GM08714 (cell line): ENCODE data around the gene PRRG1.
"Not testable (repeated sequence)": the region's sequence is repeated elsewhere in the genome, so short reads cannot be mapped to it uniquely, and the experiment has no call there.

Experiments
- H3K4me3 ChIP-seq: fragments of 200-500 bp; sonication (Bioruptor generic); 2 replicates; pipeline ENCODE4 v1.5.1; 2014; ENCODE audit warnings: mild to moderate bottlenecking, low read length, inconsistent platforms
- ZNF274 ChIP-seq: IDR thresholded peaks from 2 replicates; pipeline ENCODE4 v1.6.1; 2012; ENCODE audit warnings: mild to moderate bottlenecking, low read depth, low read length

Gene PRRG1

DNA sequence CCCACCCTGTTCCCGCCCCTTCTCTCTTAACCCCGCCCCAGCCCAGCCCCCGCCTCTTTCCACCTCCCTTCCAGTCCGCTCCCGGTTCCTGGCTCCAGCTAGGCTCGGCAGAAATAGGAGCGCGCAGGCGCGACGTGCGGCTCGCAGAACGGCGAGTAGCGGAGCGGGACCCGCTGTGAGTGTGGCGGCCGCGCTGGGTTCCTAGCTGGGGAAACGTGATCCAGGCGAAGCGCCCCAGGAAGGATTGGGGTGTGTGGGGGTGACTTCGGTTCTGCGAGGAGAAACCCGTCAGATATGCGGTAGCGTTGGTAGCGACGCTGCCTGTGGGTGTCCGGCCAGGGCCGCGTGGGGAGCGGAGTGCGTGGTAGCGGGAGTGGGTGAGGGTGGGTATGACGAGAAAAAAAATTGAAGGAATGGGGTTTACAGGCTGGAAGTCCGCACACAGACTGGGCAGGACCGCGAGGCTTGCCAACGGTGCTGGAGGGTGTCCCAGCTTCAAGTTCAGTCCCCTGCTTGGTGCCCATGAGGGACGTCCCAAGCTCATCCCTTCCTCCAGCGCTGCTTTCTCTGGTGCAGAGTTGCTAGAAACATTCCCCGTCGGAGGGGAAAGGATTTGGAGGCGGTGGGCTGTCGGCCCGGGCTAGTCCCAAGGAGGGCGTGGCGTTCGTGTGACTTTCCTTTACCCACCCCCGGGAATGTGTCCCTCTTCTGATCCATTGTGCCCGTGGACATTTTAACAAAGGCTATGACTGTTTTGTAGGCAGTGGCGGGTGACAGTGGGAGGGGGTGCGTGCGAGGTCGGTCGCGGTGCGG lies at the start of gene PRRG1:
Gene PRRG1 (plus strand): TSS at position 144 of the 813 bp plus-strand sequence. CDS start 56,886 bp downstream, outside the sequence.
- TF ChIP-seq ZNF274, result no peak
- H3K4me3 ChIP-seq, result no peak within 1 kb of the TSS; the same call in 1 of the 2 replicates

DNA sequence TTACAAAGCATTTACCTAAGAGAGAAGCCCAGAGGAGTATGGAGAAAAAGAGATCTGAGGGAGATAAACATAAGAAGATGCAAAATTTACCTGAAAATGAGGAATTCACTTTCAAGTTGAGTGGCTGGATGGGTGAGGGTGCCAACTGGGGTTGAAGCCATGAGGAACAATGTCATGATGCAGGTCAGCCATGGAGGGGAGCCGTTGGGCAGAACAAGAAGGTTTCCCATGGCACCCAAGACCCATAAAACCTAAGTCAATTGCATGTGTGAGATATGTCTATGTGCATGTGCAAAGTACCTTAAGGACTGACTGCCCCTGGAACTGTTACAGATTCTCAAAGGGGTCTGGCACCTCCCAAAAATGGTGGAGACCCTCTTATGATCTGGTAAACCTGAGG lies 46.6 kb upstream of the PRRG1 start:
- H3K4me3 ChIP-seq, result no peak overlapping the region
- no peak for TF ChIP-seq ZNF274

DNA sequence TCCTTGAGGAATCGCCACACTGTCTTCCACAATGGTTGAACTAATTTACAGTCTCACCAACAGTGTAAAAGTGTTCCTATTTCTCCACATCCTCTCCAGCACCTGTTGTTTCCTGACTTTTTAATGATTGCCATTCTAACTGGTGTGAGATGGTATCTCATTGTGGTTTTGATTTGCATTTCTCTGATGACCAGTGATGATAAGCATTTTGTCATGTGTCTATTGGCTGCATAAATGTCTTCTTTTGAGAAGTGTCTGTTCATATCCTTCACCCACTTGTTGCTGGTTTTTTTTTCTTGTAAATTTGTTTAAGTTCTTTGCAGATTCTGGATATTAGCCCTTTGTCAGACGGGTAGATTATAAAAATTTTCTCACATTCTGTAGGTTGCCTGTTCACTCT lies 43.9 kb upstream of the PRRG1 start:
- H3K4me3 ChIP-seq, result not testable (repeated sequence)

DNA sequence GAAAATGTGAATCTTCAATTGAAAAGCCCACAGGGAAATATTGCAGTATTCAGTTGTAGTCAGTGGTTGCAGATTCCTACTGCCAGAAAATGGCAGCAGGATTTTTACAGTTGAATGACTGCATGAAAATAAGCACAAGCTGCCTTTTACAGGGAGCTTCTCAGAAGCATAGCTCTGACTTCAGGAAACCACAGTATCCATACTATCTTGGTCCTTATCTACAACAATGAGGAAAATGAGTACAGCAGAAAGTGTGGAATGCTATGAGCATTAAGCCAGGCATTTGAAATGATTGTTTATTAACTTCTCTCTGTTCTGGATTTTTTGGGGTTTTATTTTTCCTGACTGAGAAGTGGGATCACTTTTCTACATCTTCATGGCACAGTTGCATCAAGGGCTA lies 34.6 kb upstream of the PRRG1 start:
- no peak overlapping the region for H3K4me3 ChIP-seq
- no peak for TF ChIP-seq ZNF274

DNA sequence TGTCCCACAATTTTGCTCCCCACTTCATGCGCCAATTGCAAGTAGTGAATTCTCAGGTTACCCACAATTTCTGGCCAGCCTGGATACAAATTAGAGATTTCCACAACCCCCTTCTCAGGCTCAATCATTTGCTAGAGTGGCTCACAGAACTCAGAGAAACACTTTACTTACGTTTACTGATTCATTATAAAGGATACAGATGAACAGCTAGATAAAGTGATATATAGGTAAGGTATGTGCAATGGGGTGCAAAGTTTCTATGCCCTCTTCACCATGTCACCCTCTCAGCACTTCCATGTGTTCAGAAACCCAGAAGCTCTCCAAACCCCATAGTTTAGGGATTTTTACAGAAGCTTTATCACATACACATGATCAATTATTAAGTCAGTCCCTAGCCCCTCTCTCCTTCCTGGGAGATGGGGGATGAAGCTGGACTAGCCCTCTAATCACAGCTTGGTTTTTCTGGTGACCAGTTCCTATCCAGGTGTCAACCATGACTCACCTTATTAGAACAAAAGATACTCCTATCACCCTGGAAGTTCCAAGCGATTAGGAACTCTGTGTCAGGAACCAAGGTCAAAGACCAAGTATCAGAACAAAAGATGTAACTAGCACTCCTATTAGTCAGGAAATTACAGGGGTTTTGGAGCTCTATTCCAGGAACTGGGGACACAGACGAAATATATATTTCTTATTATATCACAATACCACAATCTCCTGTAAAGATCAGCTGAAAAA lies 33.5 kb upstream of the PRRG1 start:
- no peak overlapping the region for H3K4me3 ChIP-seq
- no peak for TF ChIP-seq ZNF274

DNA sequence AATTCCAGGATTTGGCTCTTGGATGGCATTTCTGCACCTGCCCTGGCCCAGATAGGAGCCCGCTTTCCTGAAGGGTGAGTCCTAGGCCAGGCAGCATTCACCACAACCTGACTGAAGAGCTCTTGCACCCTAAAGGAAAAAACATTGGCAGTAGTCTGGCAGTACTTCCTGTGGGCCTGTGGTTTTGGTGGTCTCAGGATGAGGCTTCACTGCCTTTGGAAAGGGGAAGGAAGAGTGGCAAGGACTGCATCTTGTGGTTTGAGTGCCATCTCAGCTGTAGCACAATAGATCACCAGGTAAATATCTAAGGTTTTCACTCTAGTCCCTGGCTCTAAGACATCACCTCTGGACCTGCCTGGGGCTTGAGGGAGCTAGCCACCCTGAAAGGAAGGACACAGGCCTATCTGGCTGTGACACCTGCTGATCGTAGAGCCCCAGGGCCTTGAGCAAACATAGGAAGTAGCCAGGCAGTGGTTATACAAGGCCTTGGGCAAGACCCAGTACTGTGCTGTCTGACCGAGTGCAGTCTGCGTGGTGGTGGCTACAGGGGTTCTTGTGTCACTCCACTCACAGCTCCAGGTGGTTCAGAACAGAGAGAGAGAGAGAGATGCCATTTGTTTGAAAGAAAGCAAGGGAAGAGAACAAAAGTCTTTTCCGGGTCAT lies 28.5 kb upstream of the PRRG1 start:
- TF ChIP-seq ZNF274, result no peak
- no peak overlapping the region for H3K4me3 ChIP-seq

DNA sequence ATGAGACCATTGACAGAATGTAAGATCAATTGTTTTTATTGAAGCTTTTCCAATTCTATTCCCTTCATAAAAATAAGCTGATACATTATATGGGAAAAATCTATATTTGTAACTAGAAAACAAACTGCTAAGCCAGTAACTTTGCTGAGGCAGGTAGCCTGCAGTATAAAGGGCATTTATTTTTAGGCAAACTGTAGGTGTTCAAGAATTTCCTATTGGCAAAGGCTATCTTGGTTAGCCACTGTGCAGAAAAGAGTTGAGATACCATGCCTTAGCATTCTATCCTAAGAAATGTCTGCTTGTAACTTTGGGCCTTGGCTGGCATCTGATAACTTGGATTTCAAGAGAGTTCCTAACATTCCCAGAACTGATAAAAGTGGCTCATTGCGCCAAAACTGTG lies 18.5 kb upstream of the PRRG1 start:
- no peak for TF ChIP-seq ZNF274

DNA sequence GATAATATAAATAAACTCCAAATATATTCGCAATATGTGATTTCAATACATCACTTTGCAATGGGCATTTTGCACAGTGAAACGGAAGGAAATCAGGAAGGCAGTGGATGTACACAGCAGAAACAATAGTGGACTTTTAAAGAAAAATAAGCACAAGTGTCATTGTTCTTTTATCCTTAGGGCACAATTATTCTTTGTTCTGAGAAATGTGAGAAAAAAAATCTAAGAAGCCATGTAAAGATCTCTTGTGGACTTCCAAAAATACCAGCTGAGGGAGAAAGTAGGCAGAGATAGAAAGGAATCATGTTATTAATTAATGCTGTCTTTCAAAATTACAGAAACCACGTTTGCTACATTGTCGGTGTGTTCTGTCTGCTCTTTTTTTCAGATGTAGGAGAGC lies 17.6 kb upstream of the PRRG1 start:
- no peak overlapping the region for H3K4me3 ChIP-seq
- no peak for TF ChIP-seq ZNF274

More for the DNA sequence above, 18.5 kb upstream of the PRRG1 start:
- H3K4me3 ChIP-seq, result no peak overlapping the region

DNA sequence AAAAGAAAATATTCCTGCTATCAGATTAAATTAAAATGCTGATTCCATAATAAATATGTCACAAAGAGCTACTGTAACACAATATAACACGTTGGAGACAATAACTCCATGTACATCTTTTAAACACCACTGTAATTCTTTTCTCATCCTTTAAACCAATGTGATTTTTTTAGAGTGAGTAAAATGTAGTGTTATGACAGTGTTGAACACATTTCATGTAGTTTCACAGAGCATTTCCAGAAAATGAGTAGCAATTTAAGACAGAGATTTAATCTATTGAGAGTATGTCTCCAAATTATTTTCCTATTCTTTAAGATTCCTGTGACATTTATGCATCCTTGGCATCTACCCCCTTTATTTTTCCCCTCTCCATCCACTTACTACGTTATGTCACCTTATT lies 17.1 kb upstream of the PRRG1 start:
- no peak for TF ChIP-seq ZNF274
- no peak overlapping the region for H3K4me3 ChIP-seq

DNA sequence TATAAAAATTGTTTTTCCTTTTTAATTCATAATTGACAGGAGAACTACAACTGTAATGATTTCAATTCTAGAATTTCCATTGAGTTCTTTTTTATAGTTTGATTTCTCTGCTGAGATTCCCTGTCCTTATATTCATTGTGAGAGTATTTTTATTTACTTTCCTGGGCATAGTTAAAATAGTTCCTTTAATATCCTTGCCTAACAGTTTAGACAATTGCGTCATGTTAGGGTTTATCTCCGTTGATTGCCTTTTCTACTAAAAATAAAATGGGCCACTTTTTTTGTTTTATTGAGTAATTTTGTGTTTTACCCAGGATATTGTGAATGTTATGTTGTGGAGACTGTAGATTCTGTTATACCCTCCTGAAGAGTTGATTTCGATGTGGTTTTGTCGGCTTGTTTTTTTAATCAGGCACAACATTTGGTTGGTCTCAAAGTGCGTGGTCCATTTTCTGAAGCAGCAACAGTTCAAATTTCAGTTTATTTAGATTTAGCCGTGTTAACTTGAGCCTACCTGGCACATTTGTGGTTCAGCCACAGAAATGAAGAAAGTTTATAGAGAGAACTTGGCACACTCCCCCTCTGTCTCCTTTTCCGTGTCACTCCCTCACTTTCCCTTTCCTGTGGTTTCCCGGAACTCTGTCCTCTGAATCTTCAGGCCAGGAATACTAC lies 16.0 kb upstream of the PRRG1 start:
- TF ChIP-seq ZNF274, result no peak
- no peak overlapping the region for H3K4me3 ChIP-seq

DNA sequence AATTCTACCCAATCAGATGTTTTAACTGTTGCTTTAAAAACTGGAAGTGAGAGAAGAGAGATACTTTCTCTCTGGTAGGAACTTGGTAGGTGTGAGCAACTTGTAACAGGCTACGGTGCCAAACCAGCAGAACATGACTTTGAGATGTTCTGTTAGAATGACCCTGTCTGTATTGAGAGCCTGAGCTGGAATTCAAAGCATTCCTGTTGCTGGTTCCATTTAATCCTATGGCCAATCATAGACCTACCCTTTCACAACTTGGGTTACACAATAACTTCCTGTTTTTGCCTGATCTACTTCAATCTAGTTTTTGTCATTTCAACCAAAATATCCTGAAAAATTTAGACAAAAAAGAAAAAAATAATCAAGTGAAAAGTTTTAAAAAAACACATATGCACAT lies 1.7 kb upstream of the PRRG1 start:
- no peak for TF ChIP-seq ZNF274

DNA sequence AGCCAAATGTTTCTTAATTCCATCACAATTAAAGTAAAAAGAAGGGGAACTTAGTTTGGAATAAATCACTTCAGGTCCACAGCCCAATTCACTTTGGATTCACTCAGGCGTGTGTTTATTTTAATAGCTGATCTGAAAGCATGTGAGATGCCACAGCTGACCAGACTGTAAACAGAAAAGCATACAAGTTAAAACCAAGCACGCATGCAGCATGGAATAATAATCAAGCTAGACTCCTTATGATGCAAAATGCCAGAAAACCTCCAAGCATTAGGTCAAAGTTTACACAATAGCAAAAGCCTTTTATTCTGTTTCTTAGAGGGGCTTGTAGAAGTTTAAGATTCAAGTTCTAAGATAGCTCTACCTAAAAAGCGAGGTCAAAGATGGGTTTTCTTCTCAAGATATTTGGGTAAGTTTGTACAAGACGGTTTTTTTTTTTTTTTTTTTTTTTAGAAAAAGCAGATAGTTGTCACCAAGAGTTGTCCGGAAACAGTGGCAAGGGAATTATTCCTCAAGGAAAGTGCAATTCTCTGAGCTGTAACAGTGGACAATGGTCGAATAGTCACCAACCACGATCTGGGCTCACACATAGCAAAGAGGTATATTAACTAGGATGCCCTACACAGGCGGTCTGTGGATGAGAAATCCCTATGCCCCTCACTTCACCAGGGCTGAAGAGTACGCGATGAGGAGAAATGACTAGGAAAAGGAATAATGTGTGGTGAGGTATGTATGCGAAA lies 763 bp upstream of the PRRG1 start:
- H3K4me3 ChIP-seq, result no peak overlapping the region
- no peak for TF ChIP-seq ZNF274

More for the DNA sequence above, 1.7 kb upstream of the PRRG1 start:
- H3K4me3 ChIP-seq, result no peak overlapping the region

DNA sequence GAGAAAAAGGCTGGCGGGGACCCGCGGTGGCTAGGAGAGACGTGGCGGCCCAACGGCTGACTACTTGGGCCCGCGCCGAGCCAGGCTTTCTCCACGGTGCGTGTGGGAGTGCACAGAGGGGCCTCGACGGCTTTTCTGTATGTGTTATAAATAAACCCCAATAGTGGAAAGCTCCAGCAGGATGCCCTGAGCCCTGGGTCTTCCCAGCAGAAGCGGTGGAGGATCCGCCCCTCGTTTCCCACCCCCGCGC lies 268 bp upstream of the PRRG1 start:
- TF ChIP-seq ZNF274, result no peak
- no peak overlapping the region for H3K4me3 ChIP-seq

DNA sequence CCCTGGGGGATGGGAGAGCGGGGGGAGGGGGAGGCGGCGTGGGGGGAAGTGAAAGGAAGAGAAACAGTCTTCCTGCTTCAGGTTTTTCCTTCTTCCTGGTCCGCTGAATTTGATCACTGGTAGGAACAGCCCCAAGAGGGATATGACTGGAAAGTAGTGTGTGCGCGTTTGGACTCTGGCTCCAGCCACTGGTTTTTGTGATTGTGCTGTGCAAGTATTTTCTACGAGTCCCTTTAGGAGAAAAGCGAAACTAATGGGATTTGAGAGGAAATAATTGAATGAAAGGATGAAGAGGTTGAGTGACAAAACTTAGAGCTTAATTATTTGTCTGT lies 836 bp downstream of the PRRG1 start:
- no peak for TF ChIP-seq ZNF274
- H3K4me3 ChIP-seq, result no peak overlapping the region; the same call in 1 of the 2 replicates
